ENCODE results near the gene FKBP2.

The FKBP2 gene

DNA sequence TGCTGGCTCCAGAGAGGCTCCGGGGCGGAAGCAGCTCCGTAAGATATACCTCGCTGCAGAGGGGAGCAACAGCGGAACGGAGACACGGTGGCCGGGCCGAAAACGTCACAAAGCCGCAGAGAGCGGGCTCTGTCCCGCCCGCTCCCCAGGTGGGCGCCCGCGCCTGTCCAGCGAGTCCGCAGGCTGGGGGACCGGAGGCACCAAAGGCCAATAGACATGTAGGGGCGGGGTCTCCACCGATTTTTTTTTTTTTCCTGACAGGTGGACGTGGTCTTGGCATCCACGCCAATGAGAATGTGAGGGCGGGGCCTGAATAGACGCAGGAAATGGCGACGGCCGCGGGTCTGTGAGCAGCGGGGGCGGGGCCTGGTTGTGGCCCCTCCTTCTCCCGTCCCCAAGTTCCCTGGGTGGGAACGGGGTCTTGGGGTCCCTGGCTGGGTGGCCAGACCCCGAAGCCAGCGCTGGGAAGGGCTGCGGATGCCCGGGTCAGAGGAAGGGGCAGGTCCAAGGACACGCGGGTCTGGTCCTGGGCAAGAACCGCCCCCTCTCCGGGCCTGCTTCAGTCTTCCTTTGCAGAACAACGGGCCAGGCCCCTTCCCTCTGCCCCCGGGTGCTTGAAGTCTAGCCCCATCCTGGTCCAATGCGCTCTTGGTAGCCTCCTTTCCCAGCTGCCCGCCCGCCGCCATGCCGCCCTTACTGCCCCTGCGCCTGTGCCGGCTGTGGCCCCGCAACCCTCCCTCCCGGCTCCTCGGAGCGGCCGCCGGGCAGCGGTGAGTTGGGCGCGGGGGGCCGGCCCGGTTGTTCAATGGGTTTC is 10.5 kb upstream of the FKBP2 start, which contains the start of gene DNAJC4:
Gene DNAJC4 (plus strand): TSS at position 378 of the 814 bp plus-strand sequence. CDS start 307 bp downstream, at position 685.
- WGBS (ENCODE audit: extremely low coverage, insufficient coverage, insufficient read length), result no CpG with 5 or more reads among the region's 62 CpGs
- Histone ChIP-seq H3K27me3 (ENCODE audit: insufficient read depth, low read length) (no peaks in the 10 kb centered on the region), H3K79me1 (ENCODE audit: low read length) (peaks cover 23% of the 10 kb centered on the region), H3K4ac (ENCODE audit: low read depth, low read length) (peak within 1 kb of the TSS; percentile 28), H3K79me2 (ENCODE audit: control insufficient read depth, insufficient read depth, low read length, poor library complexity) (peaks cover 20% of the 10 kb centered on the region), H2BK5ac (ENCODE audit: low read depth, low read length, poor library complexity) (peak within 1 kb of the TSS; percentile 65), H3K14ac (ENCODE audit: low read length) (peak within 1 kb of the TSS; percentile 87), H2AFZ (ENCODE audit: insufficient read depth, low read length, poor library complexity) (peak within 1 kb of the TSS; percentile 65), H4K12ac (ENCODE audit: low read depth, low read length) (peak within 1 kb of the TSS; percentile 89), H4K91ac (ENCODE audit: low read depth, low read length) (peak within 1 kb of the TSS; percentile 72), H2BK120ac (ENCODE audit: insufficient read depth, low read length, poor library complexity) (peak within 1 kb of the TSS; percentile 74), H3K18ac (ENCODE audit: low read length) (peak within 1 kb of the TSS; percentile 50), H2AK5ac (ENCODE audit: low read length) (peak within 1 kb of the TSS; percentile 55), H3K4me1 (ENCODE audit: control insufficient read depth in 1 of 2, insufficient read depth in 2 of 2, low read length in 2 of 2) (peaks cover 15 to 16% of the 10 kb centered on the region in 2 experiments), H3K23ac (ENCODE audit: low read length) (no peak within 1 kb of the TSS), H3K36me3 (ENCODE audit: control insufficient read depth in 1 of 2, insufficient read depth in 2 of 2, low read length in 2 of 2) (peaks cover 0 to 2% of the 10 kb centered on the region in 2 experiments), H3K27ac (ENCODE audit: low read depth, low read length) (peak within 1 kb of the TSS; percentile 68), H2BK12ac (ENCODE audit: low read length) (no peak within 1 kb of the TSS), H3K9ac (ENCODE audit: low read length) (peak within 1 kb of the TSS; percentile 87), H3K9me3 (ENCODE audit: insufficient read depth, low read depth, low read length) (no peaks in the 10 kb centered on the region), H3K4me3 (ENCODE audit: low read depth, low read length) (peak within 1 kb of the TSS; percentile 88), H3K4me2 (ENCODE audit: low read length) (peak within 1 kb of the TSS; percentile 94), H4K8ac (ENCODE audit: low read depth, low read length) (peak within 1 kb of the TSS; percentile 91)
- DNase-seq, result peak; percentile 90 to 93

GRCh38 chr11:64230985-64231365 is 9.9 kb upstream of the FKBP2 start:
- Histone ChIP-seq H2BK12ac (ENCODE audit: low read length) (no peak overlapping the region), H3K36me3 (ENCODE audit: control insufficient read depth in 1 of 2, insufficient read depth in 2 of 2, low read length in 2 of 2) (peaks cover 0 to 2% of the 10 kb centered on the region in 2 experiments), H2BK5ac (ENCODE audit: low read depth, low read length, poor library complexity) (peak overlapping the region; percentile 65), H3K4me3 (ENCODE audit: low read depth, low read length) (peak overlapping the region; percentile 88), H2AK5ac (ENCODE audit: low read length) (no peak overlapping the region), H3K79me1 (ENCODE audit: low read length) (peaks cover 17% of the 10 kb centered on the region), H3K18ac (ENCODE audit: low read length) (peak overlapping the region; percentile 50), H3K27ac (ENCODE audit: low read depth, low read length) (no peak overlapping the region), H2BK120ac (ENCODE audit: insufficient read depth, low read length, poor library complexity) (peak overlapping the region; percentile 74), H3K4me2 (ENCODE audit: low read length) (peak overlapping the region; percentile 94), H3K27me3 (ENCODE audit: insufficient read depth, low read length) (no peaks in the 10 kb centered on the region), H2AFZ (ENCODE audit: insufficient read depth, low read length, poor library complexity) (peak overlapping the region; percentile 65), H3K14ac (ENCODE audit: low read length) (peak overlapping the region; percentile 87), H3K9ac (ENCODE audit: low read length) (peak overlapping the region; percentile 87), H3K4ac (ENCODE audit: low read depth, low read length) (no peak overlapping the region), H4K8ac (ENCODE audit: low read depth, low read length) (peak overlapping the region; percentile 91), H3K4me1 (ENCODE audit: control insufficient read depth in 1 of 2, insufficient read depth in 2 of 2, low read length in 2 of 2) (peaks cover 12 to 13% of the 10 kb centered on the region in 2 experiments), H4K91ac (ENCODE audit: low read depth, low read length) (peak overlapping the region; percentile 72), H3K79me2 (ENCODE audit: control insufficient read depth, insufficient read depth, low read length, poor library complexity) (peaks cover 14% of the 10 kb centered on the region), H4K12ac (ENCODE audit: low read depth, low read length) (peak overlapping the region; percentile 89), H3K9me3 (ENCODE audit: insufficient read depth, low read depth, low read length) (no peaks in the 10 kb centered on the region), H3K23ac (ENCODE audit: low read length) (no peak overlapping the region)
- WGBS (ENCODE audit: extremely low coverage, insufficient coverage, insufficient read length), result no CpG with 5 or more reads among the region's 8 CpGs
- DNase-seq, result no peak

DNA sequence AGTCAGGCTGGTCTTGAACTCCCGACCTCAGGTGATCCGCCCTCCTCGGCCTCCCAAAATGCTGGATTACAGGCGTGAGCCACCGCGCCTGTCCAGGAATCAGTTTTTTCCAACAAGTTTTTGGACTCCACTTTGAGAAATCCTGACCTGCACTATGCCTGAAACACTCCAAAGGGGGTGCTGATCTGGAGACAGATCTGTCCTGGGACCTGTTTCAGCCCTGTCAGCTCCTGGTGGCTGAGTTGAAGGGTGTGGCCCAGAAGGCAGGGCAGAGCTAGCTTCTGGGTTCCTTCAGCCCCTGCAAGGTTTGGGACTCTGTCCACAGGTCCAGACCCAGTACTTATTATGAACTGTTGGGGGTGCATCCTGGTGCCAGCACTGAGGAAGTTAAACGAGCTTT is 9.3 kb upstream of the FKBP2 start:
- no peak overlapping the region for H4K91ac ChIP-seq (ENCODE audit: low read depth, low read length)
- no peak for DNase-seq
- H3K27me3 ChIP-seq (ENCODE audit: insufficient read depth, low read length), result no peaks in the 10 kb centered on the region
- H3K23ac ChIP-seq (ENCODE audit: low read length), result no peak overlapping the region
- H3K27ac ChIP-seq (ENCODE audit: low read depth, low read length), result no peak overlapping the region
- H2AFZ ChIP-seq (ENCODE audit: insufficient read depth, low read length, poor library complexity), result no peak overlapping the region
- H3K9me3 ChIP-seq (ENCODE audit: insufficient read depth, low read depth, low read length), result no peaks in the 10 kb centered on the region
- no CpG with 5 or more reads among the region's 7 CpGs for WGBS (ENCODE audit: extremely low coverage, insufficient coverage, insufficient read length)
- H3K18ac ChIP-seq (ENCODE audit: low read length), result no peak overlapping the region
- no peak overlapping the region for H3K9ac ChIP-seq (ENCODE audit: low read length)
- H2BK120ac ChIP-seq (ENCODE audit: insufficient read depth, low read length, poor library complexity), result no peak overlapping the region
- no peak overlapping the region for H4K12ac ChIP-seq (ENCODE audit: low read depth, low read length)
- peaks cover 0 to 4% of the 10 kb centered on the region in 2 experiments for H3K36me3 ChIP-seq (ENCODE audit: control insufficient read depth in 1 of 2, insufficient read depth in 2 of 2, low read length in 2 of 2)
- no peak overlapping the region for H2BK12ac ChIP-seq (ENCODE audit: low read length)
- H3K4me2 ChIP-seq (ENCODE audit: low read length), result no peak overlapping the region
- H3K79me2 ChIP-seq (ENCODE audit: control insufficient read depth, insufficient read depth, low read length, poor library complexity), result peaks cover 10% of the 10 kb centered on the region
- no peak overlapping the region for H3K4ac ChIP-seq (ENCODE audit: low read depth, low read length)
- H3K4me1 ChIP-seq (ENCODE audit: control insufficient read depth in 1 of 2, insufficient read depth in 2 of 2, low read length in 2 of 2), result peaks cover 11% of the 10 kb centered on the region in 2 experiments
- no peak overlapping the region for H2BK5ac ChIP-seq (ENCODE audit: low read depth, low read length, poor library complexity)
- H3K4me3 ChIP-seq (ENCODE audit: low read depth, low read length), result no peak overlapping the region
- H4K8ac ChIP-seq (ENCODE audit: low read depth, low read length), result no peak overlapping the region
- H3K14ac ChIP-seq (ENCODE audit: low read length), result no peak overlapping the region
- H3K79me1 ChIP-seq (ENCODE audit: low read length), result peaks cover 13% of the 10 kb centered on the region
- no peak overlapping the region for H2AK5ac ChIP-seq (ENCODE audit: low read length)

DNA sequence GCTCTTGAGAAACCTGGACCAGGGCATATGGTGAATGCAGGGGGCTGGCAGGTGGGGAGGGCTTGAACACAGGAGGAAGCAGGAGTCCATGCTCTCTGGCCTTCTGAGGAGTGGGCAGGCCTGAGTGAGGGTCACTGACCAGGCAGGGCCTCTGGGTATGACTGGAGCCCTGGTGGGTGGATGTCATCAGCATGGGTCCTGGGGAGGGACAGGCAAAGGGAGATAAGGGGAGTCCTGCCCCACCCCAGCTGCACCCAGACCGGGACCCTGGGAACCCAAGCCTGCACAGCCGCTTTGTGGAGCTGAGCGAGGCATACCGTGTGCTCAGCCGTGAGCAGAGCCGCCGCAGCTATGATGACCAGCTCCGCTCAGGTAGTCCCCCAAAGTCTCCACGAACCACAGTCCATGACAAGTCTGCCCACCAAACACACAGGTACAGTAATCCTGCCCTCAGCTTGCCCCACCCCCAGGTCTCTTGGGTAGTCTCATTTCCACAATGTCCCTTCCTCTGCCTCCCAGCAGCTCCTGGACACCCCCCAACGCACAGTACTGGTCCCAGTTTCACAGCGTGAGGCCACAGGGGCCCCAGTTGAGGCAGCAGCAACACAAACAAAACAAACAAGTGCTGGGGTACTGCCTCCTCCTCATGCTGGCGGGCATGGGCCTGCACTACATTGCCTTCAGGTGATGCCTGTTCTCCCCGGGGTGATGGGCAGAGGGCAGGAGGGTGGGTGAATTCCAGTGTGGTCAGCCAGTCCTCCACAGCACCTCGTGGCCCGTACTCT is 8.5 kb upstream of the FKBP2 start:
- H4K91ac ChIP-seq (ENCODE audit: low read depth, low read length), result no peak overlapping the region
- no peak overlapping the region for H3K4me3 ChIP-seq (ENCODE audit: low read depth, low read length)
- no peak overlapping the region for H3K14ac ChIP-seq (ENCODE audit: low read length)
- no peak overlapping the region for H3K4ac ChIP-seq (ENCODE audit: low read depth, low read length)
- H3K79me2 ChIP-seq (ENCODE audit: control insufficient read depth, insufficient read depth, low read length, poor library complexity), result peaks cover 10% of the 10 kb centered on the region
- peaks cover 5 to 7% of the 10 kb centered on the region in 2 experiments for H3K4me1 ChIP-seq (ENCODE audit: control insufficient read depth in 1 of 2, insufficient read depth in 2 of 2, low read length in 2 of 2)
- H3K79me1 ChIP-seq (ENCODE audit: low read length), result peaks cover 11% of the 10 kb centered on the region
- peaks cover 3 to 8% of the 10 kb centered on the region in 2 experiments for H3K36me3 ChIP-seq (ENCODE audit: control insufficient read depth in 1 of 2, insufficient read depth in 2 of 2, low read length in 2 of 2)
- H3K9me3 ChIP-seq (ENCODE audit: insufficient read depth, low read depth, low read length), result no peaks in the 10 kb centered on the region
- no peak overlapping the region for H3K18ac ChIP-seq (ENCODE audit: low read length)
- no CpG with 5 or more reads among the region's 15 CpGs for WGBS (ENCODE audit: extremely low coverage, insufficient coverage, insufficient read length)
- no peaks in the 10 kb centered on the region for H3K27me3 ChIP-seq (ENCODE audit: insufficient read depth, low read length)
- no peak overlapping the region for H2AFZ ChIP-seq (ENCODE audit: insufficient read depth, low read length, poor library complexity)
- H4K12ac ChIP-seq (ENCODE audit: low read depth, low read length), result no peak overlapping the region
- H2BK5ac ChIP-seq (ENCODE audit: low read depth, low read length, poor library complexity), result no peak overlapping the region
- no peak overlapping the region for H2AK5ac ChIP-seq (ENCODE audit: low read length)
- no peak for DNase-seq
- no peak overlapping the region for H3K9ac ChIP-seq (ENCODE audit: low read length)
- no peak overlapping the region for H3K23ac ChIP-seq (ENCODE audit: low read length)
- no peak overlapping the region for H2BK120ac ChIP-seq (ENCODE audit: insufficient read depth, low read length, poor library complexity)
- no peak overlapping the region for H4K8ac ChIP-seq (ENCODE audit: low read depth, low read length)
- H2BK12ac ChIP-seq (ENCODE audit: low read length), result no peak overlapping the region
- no peak overlapping the region for H3K4me2 ChIP-seq (ENCODE audit: low read length)
- H3K27ac ChIP-seq (ENCODE audit: low read depth, low read length), result no peak overlapping the region

Measured in trophoblast cell (in vitro differentiated cells and primary cell).